ENCODE results near the gene TSPEAR. TPM values are rescaled to one million over a fixed set of nuclear protein-coding genes. Genes with fewer than 3 reads are reported as not detected.

The TSPEAR gene
- total RNA-seq (under 1 TPM in 1 of 7 donors, not detected in 6; 0.22 TPM), polyA plus RNA-seq (under 1 TPM in 2 of 3 donors, not detected in 1; 0.02 to 0.03 TPM)
- long read RNA-seq, donor 1 = 0 reads
- long read RNA-seq, donor 2 = 0 reads

DNA sequence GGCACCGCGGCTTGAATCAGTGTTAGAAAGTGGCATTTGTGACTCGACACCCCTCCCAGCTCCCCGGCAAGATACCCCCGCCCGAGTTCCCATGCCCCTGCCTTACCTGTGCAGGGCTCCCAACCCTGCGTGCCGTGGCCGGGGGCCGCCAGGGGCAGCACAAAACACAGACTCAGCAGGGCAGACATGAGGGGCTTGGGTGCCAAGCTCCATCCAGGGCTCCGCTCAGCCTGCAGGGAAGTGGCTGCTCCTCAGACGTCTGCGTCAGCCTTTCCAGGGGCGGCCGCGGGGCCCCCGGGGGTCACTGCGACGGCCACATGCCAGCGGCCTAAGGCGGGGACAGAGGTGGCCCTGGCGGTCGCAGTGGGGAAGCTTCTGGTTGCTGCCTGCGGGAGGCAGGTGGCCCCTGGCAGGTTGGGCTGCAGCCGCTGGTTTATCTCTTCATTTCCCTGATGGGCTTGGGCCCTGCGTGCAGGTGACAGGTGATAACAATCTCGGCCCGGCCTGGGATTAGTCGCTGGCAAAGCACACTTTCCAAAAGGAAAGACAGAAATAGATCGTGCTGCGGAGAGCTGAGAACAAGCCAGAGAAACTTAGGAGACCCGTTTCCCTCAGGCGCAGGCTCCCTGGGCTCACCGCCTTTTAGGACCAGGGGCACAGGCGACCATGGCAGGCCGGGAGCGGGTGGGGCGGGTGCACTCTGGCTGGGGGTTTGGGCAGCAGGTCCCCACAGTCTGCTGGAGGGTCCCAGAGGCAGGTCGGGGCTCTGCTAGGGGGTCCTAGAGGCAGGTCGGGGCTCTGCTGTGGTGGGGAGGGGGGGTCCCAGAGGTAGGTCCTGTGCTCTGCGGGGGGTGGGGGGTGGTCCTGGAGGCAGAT is at the start of gene TSPEAR:
TSS of gene TSPEAR (minus strand) at position 246 of the 876 bp plus-strand sequence. CDS start at position 188, 58 bp downstream.
- H3K4me3 ChIP-seq = peak within 1 kb of the TSS in 1 of 8 donors; percentile 22
- 3 to 5% (median 4%) methylated on average over 32 to 41 of the region's 41 CpGs for WGBS, 5 donors
- peaks cover 0 to 58% (median 24%) of the 10 kb centered on the region in 6 donors for H3K4me1 ChIP-seq
- H3K9me3 ChIP-seq = peaks cover 0 to 3% (median 0%) of the 10 kb centered on the region in 8 donors
- H3K36me3 ChIP-seq = no peaks in the 10 kb centered on the region
- no peak within 1 kb of the TSS for H3K27ac ChIP-seq
- TF ChIP-seq POLR2A (IDR thresholded peaks at IDR 0.05) (no peak), POLR2AphosphoS5 (IDR thresholded peaks at IDR 0.05) (no peak)
- TF ChIP-seq, protein P1, sequence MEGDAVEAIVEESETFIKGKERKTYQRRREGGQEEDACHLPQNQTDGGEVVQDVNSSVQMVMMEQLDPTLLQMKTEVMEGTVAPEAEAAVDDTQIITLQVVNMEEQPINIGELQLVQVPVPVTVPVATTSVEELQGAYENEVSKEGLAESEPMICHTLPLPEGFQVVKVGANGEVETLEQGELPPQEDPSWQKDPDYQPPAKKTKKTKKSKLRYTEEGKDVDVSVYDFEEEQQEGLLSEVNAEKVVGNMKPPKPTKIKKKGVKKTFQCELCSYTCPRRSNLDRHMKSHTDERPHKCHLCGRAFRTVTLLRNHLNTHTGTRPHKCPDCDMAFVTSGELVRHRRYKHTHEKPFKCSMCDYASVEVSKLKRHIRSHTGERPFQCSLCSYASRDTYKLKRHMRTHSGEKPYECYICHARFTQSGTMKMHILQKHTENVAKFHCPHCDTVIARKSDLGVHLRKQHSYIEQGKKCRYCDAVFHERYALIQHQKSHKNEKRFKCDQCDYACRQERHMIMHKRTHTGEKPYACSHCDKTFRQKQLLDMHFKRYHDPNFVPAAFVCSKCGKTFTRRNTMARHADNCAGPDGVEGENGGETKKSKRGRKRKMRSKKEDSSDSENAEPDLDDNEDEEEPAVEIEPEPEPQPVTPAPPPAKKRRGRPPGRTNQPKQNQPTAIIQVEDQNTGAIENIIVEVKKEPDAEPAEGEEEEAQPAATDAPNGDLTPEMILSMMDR (IDR thresholded peaks at IDR 0.05 in 8 of 11, conservative IDR thresholded peaks at IDR 0.05 in 3 of 11) = no peak
- H3K27me3 ChIP-seq (replicated peaks in 1 of 7) = peaks cover 11 to 84% (median 79%) of the 10 kb centered on the region in 7 donors
- DNase-seq = peak; percentile 69
- intact Hi-C loops (cut with DNase I; ENCODE audit: low total_unique reads) = no loop called here

- H3K4me1 ChIP-seq = peaks cover 0 to 6% (median 5%) of the 10 kb centered on the region in 6 donors
- no peak for DNase-seq
- TF ChIP-seq, protein P1 (IDR thresholded peaks at IDR 0.05 in 8 of 11, conservative IDR thresholded peaks at IDR 0.05 in 3 of 11) = no peak
- TF ChIP-seq POLR2AphosphoS5 (IDR thresholded peaks at IDR 0.05) = no peak
- TF ChIP-seq POLR2A (IDR thresholded peaks at IDR 0.05) = no peak
Observed at GRCh38 chr21:44760376-44760775, 49.0 kb upstream of the TSPEAR start.

DNA sequence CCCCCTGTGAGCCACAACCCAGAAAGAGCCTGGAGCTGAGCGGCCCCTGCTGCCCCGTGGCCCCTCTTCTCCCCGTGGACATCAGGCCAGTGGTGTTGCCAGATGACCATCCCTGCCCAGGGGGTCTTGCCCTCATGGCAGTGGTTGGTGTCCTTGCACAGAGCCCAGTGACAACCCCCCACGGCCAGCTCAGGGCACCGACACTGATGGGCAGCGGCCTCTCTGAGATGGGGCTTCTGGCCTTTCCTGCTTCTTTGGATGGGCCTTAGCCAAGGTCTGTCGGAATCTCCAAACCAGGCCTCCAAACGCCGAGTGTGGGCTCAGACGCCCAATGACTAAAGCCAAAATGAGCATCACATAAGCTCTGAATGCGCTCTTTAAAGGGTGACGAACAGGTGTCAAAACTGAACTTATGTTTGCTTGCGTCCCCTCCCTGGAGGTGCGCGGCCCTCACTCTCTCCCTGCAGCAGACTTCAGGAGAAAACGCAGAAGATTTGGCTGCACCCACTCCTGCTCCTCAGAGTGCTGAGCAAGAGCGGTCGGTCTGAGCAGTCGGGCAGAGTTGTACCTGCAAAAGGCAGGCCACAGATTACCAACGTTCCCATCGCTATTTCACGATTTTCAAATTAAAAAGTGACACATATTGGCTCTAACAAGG is 48.4 kb upstream of the TSPEAR start:
- H3K27me3 ChIP-seq (replicated peaks in 1 of 7) = peaks cover 0 to 8% (median 0%) of the 10 kb centered on the region in 7 donors
- no peak overlapping the region for H3K27ac ChIP-seq
- DNase-seq = peak; percentile 54
- intact Hi-C loops (cut with DNase I; ENCODE audit: low total_unique reads) = no loop called here
- 85 to 95% (median 92%) methylated on average over 16 to 22 of the region's 22 CpGs for WGBS, 5 donors
- peaks cover 0 to under 1% (median 0%) of the 10 kb centered on the region in 6 donors for H3K4me1 ChIP-seq
- TF ChIP-seq, protein P1 (IDR thresholded peaks at IDR 0.05 in 8 of 11, conservative IDR thresholded peaks at IDR 0.05 in 3 of 11) = no peak
- no peak for TF ChIP-seq POLR2AphosphoS5 (IDR thresholded peaks at IDR 0.05)
- TF ChIP-seq POLR2A (IDR thresholded peaks at IDR 0.05) = no peak
- H3K36me3 ChIP-seq = no peaks in the 10 kb centered on the region
- H3K9me3 ChIP-seq = peaks cover 0 to 8% (median 0%) of the 10 kb centered on the region in 8 donors
- H3K4me3 ChIP-seq = no peak overlapping the region

More at GRCh38 chr21:44760376-44760775, 49.0 kb upstream of the TSPEAR start:
- Histone ChIP-seq H3K27ac (no peak overlapping the region), H3K4me3 (no peak overlapping the region), H3K9me3 (peaks cover 0 to 3% (median 0%) of the 10 kb centered on the region in 8 donors), H3K27me3 (replicated peaks in 1 of 7) (peaks cover 0 to 8% (median 0%) of the 10 kb centered on the region in 7 donors), H3K36me3 (no peaks in the 10 kb centered on the region)
- intact Hi-C loops (cut with DNase I; ENCODE audit: low total_unique reads) = no loop called here
- 83 to 89% (median 84%) methylated on average over 9 of the region's 9 CpGs for WGBS, 5 donors

Data from spleen (tissue), 13 donors.